K562 (cell line): Measurements from ENCODE around the gene GDF15. TPM values are rescaled to one million over a fixed set of nuclear protein-coding genes. Genes with fewer than 3 reads are reported as not detected.

ENCODE experiments used
- HDAC1 ChIP-seq, 2 experiments: fragments of 450-650 bp; IDR thresholded peaks; 2 replicates each; pipeline ENCODE4 v1.6.1; 2016 to 2017; ENCODE audit warnings: inconsistent platforms in 1 of 2, mild to moderate bottlenecking in 1 of 2, moderate library complexity in 1 of 2
- MEIS2 ChIP-seq: fragments of 450-650 bp; IDR thresholded peaks from 2 replicates; pipeline ENCODE4 v1.6.1; 2014; ENCODE audit warnings: mild to moderate bottlenecking; ENCODE audit not compliant: partially characterized antibody
- MXI1 ChIP-seq: IDR thresholded peaks from 2 replicates; pipeline ENCODE4 v1.6.1; 2011; ENCODE audit warnings: low read depth, mild to moderate bottlenecking, improper control_type of control experiment, low read length
- PCBP1 ChIP-seq: fragments of 200-400 bp; formaldehyde crosslinking; IDR thresholded peaks from 2 replicates; pipeline ENCODE4 v1.6.1; 2018; ENCODE audit warnings: mild to moderate bottlenecking, low read depth, low read length; ENCODE audit not compliant: poor library complexity, severe bottlenecking
- PTRF ChIP-seq: fragments of 450-650 bp; IDR thresholded peaks from 2 replicates; pipeline ENCODE4 v1.6.1; 2016; ENCODE audit warnings: mild to moderate bottlenecking, missing genetic modification characterization, missing compliant biosample characterization
- RCOR1 ChIP-seq, 2 experiments: IDR thresholded peaks; 2 replicates each; pipeline ENCODE4 v1.6.1; 2012; ENCODE audit warnings: low read depth in 2 of 2, low read length in 2 of 2, borderline replicate concordance in 1 of 2, improper control_type of control experiment in 1 of 2
- SIN3A ChIP-seq, 2 experiments: fragments of 150-350 bp in 1 of 2; IDR thresholded peaks; 2 replicates each; pipeline ENCODE4 v1.6.1; 2011 to 2016; ENCODE audit warnings: borderline replicate concordance in 2 of 2, low read depth in 2 of 2, low read length in 2 of 2, mild to moderate bottlenecking in 2 of 2, moderate library complexity in 2 of 2; ENCODE audit not compliant: control insufficient read depth in 1 of 2
- STAT5A ChIP-seq: IDR thresholded peaks from 2 replicates; pipeline ENCODE4 v1.6.1; 2012; ENCODE audit warnings: low read length, inconsistent platforms, borderline replicate concordance
- TAF1 ChIP-seq: IDR thresholded peaks from 2 replicates; pipeline ENCODE4 v1.6.1; 2011; ENCODE audit warnings: mild to moderate bottlenecking, low read length, moderate library complexity; ENCODE audit not compliant: insufficient read depth, control insufficient read depth, severe bottlenecking; ENCODE audit errors: extremely low read depth
- ZBED1 ChIP-seq: IDR thresholded peaks from 2 replicates; pipeline ENCODE4 v1.6.1; 2014
- ZBTB8A ChIP-seq: fragments of 450-650 bp; IDR thresholded peaks from 2 replicates; pipeline ENCODE4 v1.6.1; 2018; ENCODE audit warnings: mild to moderate bottlenecking, moderate library complexity; ENCODE audit not compliant: partially characterized antibody
- ZNF311 ChIP-seq: fragments of 250-450 bp; sonication (Bioruptor Pico); IDR thresholded peaks from 2 replicates; pipeline ENCODE4 v1.4.0; 2020; ENCODE audit warnings: mild to moderate bottlenecking, moderate library complexity
- ZNF584 ChIP-seq: fragments of 200-800 bp; sonication (Bioruptor generic); IDR thresholded peaks from 2 replicates; pipeline ENCODE4 v1.6.1; 2016; ENCODE audit warnings: low read depth, mild to moderate bottlenecking, missing genetic modification characterization, missing compliant biosample characterization
- polyA plus RNA-seq, 8 experiments: library from polyadenylated mRNA; depleted of rRNA in 4 of 8; stranded (reverse) in 5 of 8; unstranded in 3 of 8; fragments of >200 nt; fragmentation: Nextera tagmentation in 2 of 8; fragmentation: Illumina TruSeq in 1 of 8; extraction: Ambion mirVana in 2 of 8; extraction: Trizol in 1 of 8; gene quantifications; 2 replicates each; pipeline versions ENCODE4 v1.2.1 to v1.2.3, GENCODE V29; 2011 to 2014; ENCODE audit warnings: inconsistent platforms in 1 of 8, missing spikeins in 1 of 8
- total RNA-seq, 7 experiments: library from RNA; depleted of rRNA in 6 of 7; stranded (reverse); fragments of >200 nt in 6 of 7; fragmentation: Illumina TruSeq in 2 of 7; extraction: Trizol in 2 of 7; gene quantifications; 2 replicates each; pipeline versions ENCODE4 v1.2.1 to v1.2.3, GENCODE V29; 2011 to 2021; ENCODE audit warnings: low replicate concordance in 1 of 7
- TF ChIP-seq, protein P1 (sequence below), 2 experiments: fragments of 150-350 bp in 1 of 2; IDR thresholded peaks; 2 replicates each; pipeline ENCODE4 v1.6.1; 2012 to 2016; ENCODE audit warnings: low read depth in 2 of 2, low read length in 2 of 2, mild to moderate bottlenecking in 1 of 2, moderate library complexity in 1 of 2
- TF ChIP-seq, protein P2 (sequence below), 2 experiments: IDR thresholded peaks; 2 replicates each; pipeline ENCODE4 v1.6.1; 2012; ENCODE audit warnings: improper control_type of control experiment in 2 of 2, low read depth in 2 of 2, low read length in 2 of 2, borderline replicate concordance in 1 of 2
- TF ChIP-seq, protein P3 (sequence below): fragments of 450-650 bp; conservative IDR thresholded peaks from 2 replicates; pipeline ENCODE4 v1.6.1; 2016; ENCODE audit warnings: missing genetic modification characterization, low read depth, mild to moderate bottlenecking, missing compliant biosample characterization, moderate library complexity
- TF ChIP-seq, protein P4 (sequence below): sonication (generic); formaldehyde crosslinking; IDR thresholded peaks from 2 replicates; pipeline ENCODE4 v1.8.1; 2023; ENCODE audit warnings: mild to moderate bottlenecking, missing genetic modification reagents

Gene GDF15
- total and polyA plus RNA-seq, 9 of the 15 experiments (the other 6 are each of a cell fraction or from before 2014, with no cell fraction given): 2.3 to 82.4 (median 12.5) TPM

DNA sequence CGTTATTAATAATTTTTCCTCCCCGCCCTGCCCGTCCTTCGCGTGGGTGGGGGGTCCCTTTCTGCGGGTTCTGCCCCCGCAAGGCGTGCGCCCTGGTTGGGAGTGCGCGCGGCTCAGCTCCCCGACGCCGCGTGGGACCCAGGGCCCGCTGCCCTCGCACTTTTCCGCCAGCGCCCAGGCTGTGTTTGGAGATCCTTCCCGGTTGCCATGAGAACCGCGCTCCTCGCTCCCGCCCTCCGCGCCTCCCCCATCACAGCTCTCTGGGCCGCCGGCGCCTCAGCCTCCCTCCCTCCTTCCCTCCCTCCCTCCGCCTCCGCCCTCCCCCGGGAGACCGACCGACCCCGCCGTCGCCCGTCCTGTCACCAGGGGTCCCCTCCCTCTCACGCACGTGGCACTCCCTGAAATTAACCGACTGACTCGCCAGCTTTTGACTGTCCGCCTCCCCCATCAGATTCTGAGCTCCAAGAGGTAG, 30.9 kb downstream of the GDF15 start (continued):
- TF ChIP-seq ZBED1 (no peak), TAF1 (no peak), PTRF (tag) (no peak), RCOR1 (IDR thresholded peaks at IDR 0.05; ENCODE audit: borderline replicate concordance in 1 of 2, low read depth in 2 of 2, low read length in 2 of 2) (peak in 1 of 2 experiments; percentile 58; a peak in 1 of 4 replicates), MEIS2 (peak; percentile 8), PCBP1 (peak; percentile 75), SIN3A (IDR thresholded peaks at IDR 0.05; ENCODE audit: borderline replicate concordance in 2 of 2, control insufficient read depth in 1 of 2, low read depth in 2 of 2, low read length in 2 of 2) (peak; percentile 39 to 74; a peak in 2 of 4 replicates), ZBTB8A (no peak), STAT5A (no peak), ZNF311 (no peak), HDAC1 (IDR thresholded peaks at IDR 0.05) (peak in 1 of 2 experiments; percentile 79; a peak in 2 of 4 replicates), ZNF584 (CRISPR knock-in tag) (0 out of 2 replicates have a peak, but pooled peaks have one; percentile 34), MXI1 (peak; percentile 93)
- TF ChIP-seq, protein P1, sequence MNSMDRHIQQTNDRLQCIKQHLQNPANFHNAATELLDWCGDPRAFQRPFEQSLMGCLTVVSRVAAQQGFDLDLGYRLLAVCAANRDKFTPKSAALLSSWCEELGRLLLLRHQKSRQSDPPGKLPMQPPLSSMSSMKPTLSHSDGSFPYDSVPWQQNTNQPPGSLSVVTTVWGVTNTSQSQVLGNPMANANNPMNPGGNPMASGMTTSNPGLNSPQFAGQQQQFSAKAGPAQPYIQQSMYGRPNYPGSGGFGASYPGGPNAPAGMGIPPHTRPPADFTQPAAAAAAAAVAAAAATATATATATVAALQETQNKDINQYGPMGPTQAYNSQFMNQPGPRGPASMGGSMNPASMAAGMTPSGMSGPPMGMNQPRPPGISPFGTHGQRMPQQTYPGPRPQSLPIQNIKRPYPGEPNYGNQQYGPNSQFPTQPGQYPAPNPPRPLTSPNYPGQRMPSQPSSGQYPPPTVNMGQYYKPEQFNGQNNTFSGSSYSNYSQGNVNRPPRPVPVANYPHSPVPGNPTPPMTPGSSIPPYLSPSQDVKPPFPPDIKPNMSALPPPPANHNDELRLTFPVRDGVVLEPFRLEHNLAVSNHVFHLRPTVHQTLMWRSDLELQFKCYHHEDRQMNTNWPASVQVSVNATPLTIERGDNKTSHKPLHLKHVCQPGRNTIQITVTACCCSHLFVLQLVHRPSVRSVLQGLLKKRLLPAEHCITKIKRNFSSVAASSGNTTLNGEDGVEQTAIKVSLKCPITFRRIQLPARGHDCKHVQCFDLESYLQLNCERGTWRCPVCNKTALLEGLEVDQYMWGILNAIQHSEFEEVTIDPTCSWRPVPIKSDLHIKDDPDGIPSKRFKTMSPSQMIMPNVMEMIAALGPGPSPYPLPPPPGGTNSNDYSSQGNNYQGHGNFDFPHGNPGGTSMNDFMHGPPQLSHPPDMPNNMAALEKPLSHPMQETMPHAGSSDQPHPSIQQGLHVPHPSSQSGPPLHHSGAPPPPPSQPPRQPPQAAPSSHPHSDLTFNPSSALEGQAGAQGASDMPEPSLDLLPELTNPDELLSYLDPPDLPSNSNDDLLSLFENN (IDR thresholded peaks at IDR 0.05; ENCODE audit: low read depth in 2 of 2, low read length in 2 of 2): 0 out of 4 replicates have a peak, but pooled peaks of 1 of the 2 experiments have one; percentile 20
- TF ChIP-seq, protein P2, sequence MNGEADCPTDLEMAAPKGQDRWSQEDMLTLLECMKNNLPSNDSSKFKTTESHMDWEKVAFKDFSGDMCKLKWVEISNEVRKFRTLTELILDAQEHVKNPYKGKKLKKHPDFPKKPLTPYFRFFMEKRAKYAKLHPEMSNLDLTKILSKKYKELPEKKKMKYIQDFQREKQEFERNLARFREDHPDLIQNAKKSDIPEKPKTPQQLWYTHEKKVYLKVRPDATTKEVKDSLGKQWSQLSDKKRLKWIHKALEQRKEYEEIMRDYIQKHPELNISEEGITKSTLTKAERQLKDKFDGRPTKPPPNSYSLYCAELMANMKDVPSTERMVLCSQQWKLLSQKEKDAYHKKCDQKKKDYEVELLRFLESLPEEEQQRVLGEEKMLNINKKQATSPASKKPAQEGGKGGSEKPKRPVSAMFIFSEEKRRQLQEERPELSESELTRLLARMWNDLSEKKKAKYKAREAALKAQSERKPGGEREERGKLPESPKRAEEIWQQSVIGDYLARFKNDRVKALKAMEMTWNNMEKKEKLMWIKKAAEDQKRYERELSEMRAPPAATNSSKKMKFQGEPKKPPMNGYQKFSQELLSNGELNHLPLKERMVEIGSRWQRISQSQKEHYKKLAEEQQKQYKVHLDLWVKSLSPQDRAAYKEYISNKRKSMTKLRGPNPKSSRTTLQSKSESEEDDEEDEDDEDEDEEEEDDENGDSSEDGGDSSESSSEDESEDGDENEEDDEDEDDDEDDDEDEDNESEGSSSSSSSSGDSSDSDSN (IDR thresholded peaks at IDR 0.05; ENCODE audit: borderline replicate concordance in 1 of 2, low read depth in 2 of 2, low read length in 2 of 2): peak in 1 of 2 experiments; percentile 13; a peak in 1 of 4 replicates
- TF ChIP-seq, protein P3, sequence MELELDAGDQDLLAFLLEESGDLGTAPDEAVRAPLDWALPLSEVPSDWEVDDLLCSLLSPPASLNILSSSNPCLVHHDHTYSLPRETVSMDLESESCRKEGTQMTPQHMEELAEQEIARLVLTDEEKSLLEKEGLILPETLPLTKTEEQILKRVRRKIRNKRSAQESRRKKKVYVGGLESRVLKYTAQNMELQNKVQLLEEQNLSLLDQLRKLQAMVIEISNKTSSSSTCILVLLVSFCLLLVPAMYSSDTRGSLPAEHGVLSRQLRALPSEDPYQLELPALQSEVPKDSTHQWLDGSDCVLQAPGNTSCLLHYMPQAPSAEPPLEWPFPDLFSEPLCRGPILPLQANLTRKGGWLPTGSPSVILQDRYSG (tag): no peak
- TF ChIP-seq, protein P4, sequence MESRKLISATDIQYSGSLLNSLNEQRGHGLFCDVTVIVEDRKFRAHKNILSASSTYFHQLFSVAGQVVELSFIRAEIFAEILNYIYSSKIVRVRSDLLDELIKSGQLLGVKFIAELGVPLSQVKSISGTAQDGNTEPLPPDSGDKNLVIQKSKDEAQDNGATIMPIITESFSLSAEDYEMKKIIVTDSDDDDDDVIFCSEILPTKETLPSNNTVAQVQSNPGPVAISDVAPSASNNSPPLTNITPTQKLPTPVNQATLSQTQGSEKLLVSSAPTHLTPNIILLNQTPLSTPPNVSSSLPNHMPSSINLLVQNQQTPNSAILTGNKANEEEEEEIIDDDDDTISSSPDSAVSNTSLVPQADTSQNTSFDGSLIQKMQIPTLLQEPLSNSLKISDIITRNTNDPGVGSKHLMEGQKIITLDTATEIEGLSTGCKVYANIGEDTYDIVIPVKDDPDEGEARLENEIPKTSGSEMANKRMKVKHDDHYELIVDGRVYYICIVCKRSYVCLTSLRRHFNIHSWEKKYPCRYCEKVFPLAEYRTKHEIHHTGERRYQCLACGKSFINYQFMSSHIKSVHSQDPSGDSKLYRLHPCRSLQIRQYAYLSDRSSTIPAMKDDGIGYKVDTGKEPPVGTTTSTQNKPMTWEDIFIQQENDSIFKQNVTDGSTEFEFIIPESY: peak; percentile 8; the same call in 1 of the 2 replicates
